HG02610 (cell line): ENCODE measurements around the gene EN1.

Experiments
- ATAC-seq: cut with Tn5 transposase; IDR thresholded peaks from one replicate; pipeline ENCODE4 v1.9.1; 2021; ENCODE audit warnings: mild to moderate bottlenecking, moderate library complexity; ENCODE audit not compliant: unreplicated experiment

EN1 gene

DNA sequence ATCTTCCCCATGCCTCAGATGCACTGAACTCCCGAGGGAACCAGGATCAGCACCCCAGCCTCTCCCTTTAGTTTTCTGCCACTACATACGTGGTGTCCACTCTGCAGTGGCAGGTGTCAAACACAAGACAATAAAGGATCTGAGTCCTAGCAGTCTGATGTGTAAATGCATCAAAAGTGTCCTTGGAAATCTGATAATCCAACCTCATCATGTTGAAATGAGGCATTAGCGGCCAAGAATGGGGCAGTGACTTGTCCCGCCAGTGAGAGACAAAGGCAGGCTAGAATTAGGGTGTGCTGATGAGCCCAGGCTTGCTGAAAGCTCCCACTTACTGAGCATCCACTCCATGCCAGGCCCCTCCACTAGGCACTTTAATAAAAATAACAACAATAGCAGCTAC is 52.9 kb downstream of the EN1 start:
- no peak for ATAC-seq
